Tibial artery (tissue), 4 donors: ENCODE data around the gene ATXN7L1.

ENCODE experiments used
- DNase-seq, 2 donors: peaks; one replicate each; pipeline ENCODE4 v3.0.0-alpha.2; 2019
- H3K27ac ChIP-seq, 2 donors: fragments of 200-600 bp; sonication (generic) in 1 of 2; 1 replicate in 1 of 2; 2 replicates in 1 of 2; pipeline ENCODE4 v1.5.1; 2018 to 2019; ENCODE audit warnings: mild to moderate bottlenecking in 1 of 2
- H3K27me3 ChIP-seq, 2 donors: fragments of 200-600 bp; sonication (generic) in 1 of 2; one replicate each; pipeline versions ENCODE4 v1.5.1 to v1.6.0; 2016 to 2019
- H3K36me3 ChIP-seq, 3 donors: fragments of 200-600 bp; sonication (generic) in 2 of 3; one replicate each; pipeline ENCODE4 v1.5.1; 2016 to 2019; ENCODE audit warnings: mild to moderate bottlenecking in 2 of 3
- H3K4me1 ChIP-seq, 4 donors: fragments of 200-600 bp; sonication (generic) in 2 of 4; 1 replicate in 3 of 4; 2 replicates in 1 of 4; pipeline ENCODE4 v1.5.1; 2016 to 2019
- H3K4me3 ChIP-seq, 2 donors: fragments of 200-600 bp; sonication (generic) in 1 of 2; 1 replicate in 1 of 2; 2 replicates in 1 of 2; pipeline ENCODE4 v1.5.1; 2018 to 2019; ENCODE audit warnings: mild to moderate bottlenecking in 2 of 2
- H3K9me3 ChIP-seq, 3 donors: fragments of 200-600 bp; sonication (generic) in 1 of 3; one replicate each; pipeline ENCODE4 v1.5.1; 2016 to 2019
- intact Hi-C: fragments of 100-400 bp; cut with DNase I; formaldehyde crosslinking; loops from one replicate; pipeline ENCODE4 v1.15.0; 2023; ENCODE audit warnings: low total_unique reads
- TF ChIP-seq, protein P1 (sequence below), 2 experiments: fragments of 200-600 bp in 1 of 2; fragments of 450-650 bp in 1 of 2; IDR thresholded peaks; one replicate each; pipeline ENCODE4 v1.5.1; 2017 to 2019; ENCODE audit warnings: antibody characterized with exemption in 2 of 2, mild to moderate bottlenecking in 1 of 2, moderate library complexity in 1 of 2

The ATXN7L1 gene

DNA sequence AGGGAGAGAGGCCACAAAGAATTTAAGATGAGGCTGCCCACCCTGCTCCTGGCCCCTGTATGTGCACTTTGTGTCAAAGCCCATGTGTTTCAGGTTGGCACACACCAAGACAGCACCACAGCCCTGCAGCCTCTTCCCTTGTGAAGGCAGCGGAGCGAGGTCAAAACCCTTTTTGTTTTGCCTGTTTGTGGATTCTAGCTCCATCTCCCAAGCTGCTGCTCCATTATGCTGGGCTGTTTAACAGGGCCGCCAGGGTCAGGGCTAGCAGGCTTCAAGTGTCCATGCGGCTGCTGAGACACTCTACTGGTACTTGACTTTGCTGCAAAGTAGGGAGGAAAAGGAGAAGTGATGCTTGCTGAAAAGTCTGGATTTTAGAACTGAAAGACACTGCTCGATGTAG, 152.8 kb downstream of the ATXN7L1 start:
- no peak for DNase-seq

GRCh38 chr7:105721571-105722104, 154.8 kb downstream of the ATXN7L1 start:
- Histone ChIP-seq H3K9me3 (no peaks in the 10 kb centered on the region), H3K27ac (no peak overlapping the region), H3K36me3 (no peaks in the 10 kb centered on the region), H3K27me3 (no peaks in the 10 kb centered on the region), H3K4me1 (peaks cover 0 to 12% (median 3%) of the 10 kb centered on the region in 4 donors), H3K4me3 (no peak overlapping the region)
- TF ChIP-seq, protein P1, sequence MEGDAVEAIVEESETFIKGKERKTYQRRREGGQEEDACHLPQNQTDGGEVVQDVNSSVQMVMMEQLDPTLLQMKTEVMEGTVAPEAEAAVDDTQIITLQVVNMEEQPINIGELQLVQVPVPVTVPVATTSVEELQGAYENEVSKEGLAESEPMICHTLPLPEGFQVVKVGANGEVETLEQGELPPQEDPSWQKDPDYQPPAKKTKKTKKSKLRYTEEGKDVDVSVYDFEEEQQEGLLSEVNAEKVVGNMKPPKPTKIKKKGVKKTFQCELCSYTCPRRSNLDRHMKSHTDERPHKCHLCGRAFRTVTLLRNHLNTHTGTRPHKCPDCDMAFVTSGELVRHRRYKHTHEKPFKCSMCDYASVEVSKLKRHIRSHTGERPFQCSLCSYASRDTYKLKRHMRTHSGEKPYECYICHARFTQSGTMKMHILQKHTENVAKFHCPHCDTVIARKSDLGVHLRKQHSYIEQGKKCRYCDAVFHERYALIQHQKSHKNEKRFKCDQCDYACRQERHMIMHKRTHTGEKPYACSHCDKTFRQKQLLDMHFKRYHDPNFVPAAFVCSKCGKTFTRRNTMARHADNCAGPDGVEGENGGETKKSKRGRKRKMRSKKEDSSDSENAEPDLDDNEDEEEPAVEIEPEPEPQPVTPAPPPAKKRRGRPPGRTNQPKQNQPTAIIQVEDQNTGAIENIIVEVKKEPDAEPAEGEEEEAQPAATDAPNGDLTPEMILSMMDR (IDR thresholded peaks at IDR 0.05), result no peak
- DNase-seq, result no peak
- intact Hi-C loops, result no loop called here

More for the DNA sequence above, 152.8 kb downstream of the ATXN7L1 start:
- no peaks in the 10 kb centered on the region for H3K27me3 ChIP-seq
- H3K27ac ChIP-seq, result no peak overlapping the region
- no peaks in the 10 kb centered on the region for H3K36me3 ChIP-seq
- intact Hi-C loops, result no loop called here
- TF ChIP-seq, protein P1 (IDR thresholded peaks at IDR 0.05), result no peak
- no peak overlapping the region for H3K4me3 ChIP-seq
- no peaks in the 10 kb centered on the region for H3K9me3 ChIP-seq
- H3K4me1 ChIP-seq, result peaks cover 0 to 7% (median 3%) of the 10 kb centered on the region in 4 donors

GRCh38 chr7:105719919-105720318, 156.5 kb downstream of the ATXN7L1 start:
- no peaks in the 10 kb centered on the region for H3K27me3 ChIP-seq

GRCh38 chr7:105719395-105719794, 157.0 kb downstream of the ATXN7L1 start:
- intact Hi-C loops, result no loop called here
- no peak for DNase-seq
- Histone ChIP-seq H3K4me1 (peaks cover 0 to 12% (median 3%) of the 10 kb centered on the region in 4 donors), H3K27me3 (no peaks in the 10 kb centered on the region), H3K36me3 (no peaks in the 10 kb centered on the region), H3K4me3 (no peak overlapping the region), H3K9me3 (no peaks in the 10 kb centered on the region), H3K27ac (no peak overlapping the region)
- TF ChIP-seq, protein P1 (IDR thresholded peaks at IDR 0.05), result no peak

More at GRCh38 chr7:105719919-105720318, 156.5 kb downstream of the ATXN7L1 start:
- Histone ChIP-seq H3K27ac (no peak overlapping the region), H3K36me3 (no peaks in the 10 kb centered on the region), H3K4me1 (peaks cover 0 to 12% (median 3%) of the 10 kb centered on the region in 4 donors), H3K4me3 (no peak overlapping the region), H3K9me3 (no peaks in the 10 kb centered on the region)
- no peak for DNase-seq
- TF ChIP-seq, protein P1 (IDR thresholded peaks at IDR 0.05), result no peak
- intact Hi-C loops, result no loop called here

- intact Hi-C loops, result no loop called here
These were observed 157.9 kb downstream of the ATXN7L1 start for GRCh38 chr7:105718511-105718925.

More at GRCh38 chr7:105718511-105718925, 157.9 kb downstream of the ATXN7L1 start:
- H3K27me3 ChIP-seq, result no peaks in the 10 kb centered on the region
- H3K9me3 ChIP-seq, result no peaks in the 10 kb centered on the region
- TF ChIP-seq, protein P1 (IDR thresholded peaks at IDR 0.05), result no peak
- no peak overlapping the region for H3K4me3 ChIP-seq
- H3K4me1 ChIP-seq, result peaks cover 0 to 12% (median 3%) of the 10 kb centered on the region in 4 donors
- H3K36me3 ChIP-seq, result no peaks in the 10 kb centered on the region
- no peak for DNase-seq
- no peak overlapping the region for H3K27ac ChIP-seq
